G401.6 (cell line): ENCODE data around the gene NCK2.

ENCODE experiments used
- FAIRE-seq: peaks from 2 replicates; lab custom pipeline; 2012; peaks lifted over from hg19 to GRCh38; lab: Jason Lieb, UNC

The NCK2 gene

DNA sequence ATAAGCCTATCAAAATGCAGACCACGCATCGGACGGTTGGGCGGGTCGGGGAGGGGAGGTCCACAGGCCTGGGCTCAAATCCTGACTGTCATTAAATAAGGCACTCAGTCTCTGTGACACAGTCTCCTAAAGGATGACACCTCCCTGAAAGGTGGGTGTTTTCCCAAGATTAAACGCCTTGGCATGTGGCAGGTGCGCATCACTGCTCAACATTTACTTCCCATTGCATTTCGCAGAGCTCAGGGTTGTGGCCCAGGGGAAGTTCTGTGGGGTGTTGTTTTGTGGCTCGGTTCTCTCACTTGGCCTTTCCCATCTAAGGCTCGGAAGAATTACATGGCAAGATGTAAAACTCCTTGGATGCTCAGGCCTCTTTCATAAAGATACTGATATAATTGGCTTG is 107.4 kb downstream of the NCK2 start:
- FAIRE-seq: no peak

- FAIRE-seq: no peak
Observed at GRCh38 chr2:105853354-105854088, 108.8 kb downstream of the NCK2 start.

DNA sequence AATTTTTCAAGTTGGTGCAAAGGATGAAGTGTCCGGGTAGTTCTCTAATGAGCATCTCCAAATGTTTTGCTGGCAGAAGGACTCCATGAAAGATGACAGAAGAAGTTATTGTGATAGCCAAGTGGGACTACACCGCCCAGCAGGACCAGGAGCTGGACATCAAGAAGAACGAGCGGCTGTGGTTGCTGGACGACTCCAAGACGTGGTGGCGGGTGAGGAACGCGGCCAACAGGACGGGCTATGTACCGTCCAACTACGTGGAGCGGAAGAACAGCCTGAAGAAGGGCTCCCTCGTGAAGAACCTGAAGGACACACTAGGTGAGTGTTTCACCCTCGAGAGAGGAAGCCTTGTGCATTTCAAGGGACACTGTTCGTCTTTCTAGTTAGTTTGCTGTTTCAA is 110.3 kb downstream of the NCK2 start:
- FAIRE-seq: no peak

- FAIRE-seq: no peak
Observed at GRCh38 chr2:105856581-105856980, 111.9 kb downstream of the NCK2 start.

DNA sequence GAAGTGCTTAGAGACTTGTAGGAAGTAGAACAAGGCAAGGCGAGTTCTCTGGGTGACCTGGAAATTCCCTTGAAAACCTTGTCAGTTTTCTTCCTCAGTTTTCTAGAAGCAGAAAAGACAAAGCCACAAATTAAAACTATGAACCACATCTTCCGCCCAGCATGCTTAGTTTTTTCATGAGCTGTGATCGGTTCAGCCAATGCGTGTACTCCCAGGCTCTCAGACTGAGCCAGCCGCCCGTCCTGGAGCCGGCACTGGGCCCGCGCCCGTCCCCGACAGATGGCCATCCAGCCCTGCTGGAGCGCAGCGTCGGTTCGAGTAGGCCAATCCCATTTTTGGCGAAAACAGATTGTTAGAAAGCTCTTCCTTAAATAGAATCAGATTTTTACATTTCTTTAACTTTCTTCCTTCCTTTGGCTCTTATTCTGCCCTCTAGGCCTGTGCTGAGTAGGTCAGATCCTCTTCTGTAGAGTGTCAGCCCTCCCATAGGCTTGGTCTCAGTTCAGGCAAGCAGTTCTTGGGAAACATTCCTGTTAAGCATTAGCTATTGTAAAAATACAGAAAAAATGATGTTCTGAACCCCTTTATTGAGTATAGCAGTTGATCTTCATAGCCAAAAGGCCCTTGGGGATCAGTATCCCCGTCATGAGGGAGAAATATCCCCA is 112.5 kb downstream of the NCK2 start:
- FAIRE-seq: no peak

DNA sequence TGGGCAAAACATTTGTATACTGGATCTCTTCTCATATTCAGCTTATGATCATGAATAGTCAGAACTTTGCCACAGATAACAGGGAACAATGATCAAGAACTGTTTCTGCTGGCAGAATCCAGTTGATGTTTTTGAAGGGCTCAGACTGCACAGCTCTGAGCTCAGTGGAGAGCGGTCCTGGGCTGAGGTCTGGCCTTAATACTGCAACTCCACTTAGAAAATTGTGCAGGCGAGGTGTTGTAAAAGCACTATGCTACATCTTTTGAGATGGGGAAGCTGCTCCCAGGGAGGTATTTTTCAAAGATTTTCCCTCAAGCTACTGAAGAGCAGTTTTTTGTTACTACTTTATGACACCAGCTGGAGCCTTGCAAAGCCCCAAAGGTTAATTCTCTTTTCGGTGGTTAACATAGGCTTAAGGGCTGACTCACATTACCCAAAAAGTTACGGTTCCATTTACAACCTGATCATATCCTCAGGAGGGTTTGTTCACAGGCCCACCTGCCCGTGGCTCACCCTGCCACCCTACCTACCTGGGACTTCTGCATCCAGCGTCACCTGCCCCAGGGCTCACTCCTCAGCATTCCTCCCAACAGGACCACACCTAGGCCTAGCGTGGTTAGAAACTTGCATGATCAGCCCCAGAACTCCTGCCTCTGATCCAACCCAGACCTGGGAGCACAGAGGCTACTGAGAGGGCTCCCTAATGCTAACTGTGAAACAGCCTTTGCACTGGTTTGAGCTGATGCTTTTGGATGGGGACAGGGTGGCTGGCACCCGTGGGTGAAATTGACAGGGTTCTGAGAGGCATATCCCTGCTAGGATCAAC is 114.4 kb downstream of the NCK2 start:
- no peak for FAIRE-seq

DNA sequence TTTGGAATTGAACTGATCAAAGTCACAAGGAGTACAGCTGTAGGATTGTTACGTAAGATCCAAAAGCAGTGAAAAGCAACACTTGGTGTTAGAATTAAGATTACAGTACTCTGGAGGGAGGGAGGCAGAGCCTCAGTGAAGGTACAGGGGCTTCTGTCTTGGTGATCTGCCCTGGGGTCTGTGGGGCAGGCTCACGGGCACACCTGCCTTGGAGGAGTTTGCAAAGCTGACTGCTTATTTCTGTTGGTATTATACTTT is 114.9 kb downstream of the NCK2 start:
- no peak for FAIRE-seq

- no peak for FAIRE-seq
Observed at GRCh38 chr2:105860567-105860966, 115.9 kb downstream of the NCK2 start.

- FAIRE-seq: no peak
Observed at GRCh38 chr2:105861200-105861599, 116.5 kb downstream of the NCK2 start.

DNA sequence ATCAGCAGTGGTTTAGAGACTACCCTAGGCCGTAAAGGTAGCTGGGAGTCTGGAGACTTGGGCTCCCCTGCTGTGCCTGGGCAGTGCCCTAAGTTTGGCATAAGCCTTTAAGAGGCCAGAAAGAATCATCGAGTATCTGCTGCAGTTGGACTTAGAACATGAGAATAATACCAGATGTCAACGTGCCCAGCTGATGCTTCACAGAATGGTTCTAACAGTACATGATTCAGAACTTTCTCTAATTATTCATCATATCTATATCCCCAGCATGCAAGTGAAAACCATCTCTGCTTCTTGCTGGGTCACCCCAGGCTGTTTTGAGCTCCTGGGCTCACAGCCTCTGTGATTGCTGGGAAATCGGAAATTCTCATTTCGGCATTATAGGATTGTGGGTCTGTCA is 118.1 kb downstream of the NCK2 start:
- FAIRE-seq: no peak

- FAIRE-seq: no peak
Observed at GRCh38 chr2:105864262-105864661, 119.5 kb downstream of the NCK2 start.

DNA sequence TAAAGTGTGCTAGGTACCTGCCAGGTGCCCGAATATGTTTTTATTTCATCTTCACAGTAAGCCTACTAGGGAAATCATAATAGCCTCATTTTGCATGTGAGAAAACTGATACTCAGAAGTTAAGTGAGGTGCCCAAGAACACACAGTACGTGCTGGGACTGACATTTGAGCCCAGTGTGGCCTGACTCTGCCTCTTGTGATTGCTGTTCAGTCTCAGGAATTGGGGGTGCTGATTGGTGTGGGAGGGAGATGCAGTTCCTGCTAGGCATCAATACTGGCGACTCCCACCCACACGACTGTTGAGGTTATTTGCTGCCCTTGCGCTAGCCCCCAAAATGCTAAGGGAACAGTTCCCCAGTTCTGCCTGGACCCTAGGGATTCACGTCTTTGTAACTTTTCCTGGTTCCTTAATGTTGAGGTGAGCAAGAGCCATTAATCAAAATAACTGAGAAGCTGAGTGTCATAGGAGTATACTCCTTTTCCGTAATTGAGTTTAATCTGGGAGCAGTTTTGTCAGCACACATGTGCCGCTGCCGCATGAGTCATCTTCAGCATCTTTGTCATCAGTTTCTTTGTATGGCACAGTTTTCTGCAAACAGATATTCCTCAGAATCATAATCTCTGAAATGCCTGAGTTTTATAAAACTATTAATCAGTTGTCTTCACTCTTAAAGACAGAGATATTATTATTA is 120.7 kb downstream of the NCK2 start:
- no peak for FAIRE-seq

GRCh38 chr2:105866216-105867185 is 121.8 kb downstream of the NCK2 start:
- FAIRE-seq: no peak

GRCh38 chr2:105867587-105867986 is 122.9 kb downstream of the NCK2 start:
- no peak for FAIRE-seq

DNA sequence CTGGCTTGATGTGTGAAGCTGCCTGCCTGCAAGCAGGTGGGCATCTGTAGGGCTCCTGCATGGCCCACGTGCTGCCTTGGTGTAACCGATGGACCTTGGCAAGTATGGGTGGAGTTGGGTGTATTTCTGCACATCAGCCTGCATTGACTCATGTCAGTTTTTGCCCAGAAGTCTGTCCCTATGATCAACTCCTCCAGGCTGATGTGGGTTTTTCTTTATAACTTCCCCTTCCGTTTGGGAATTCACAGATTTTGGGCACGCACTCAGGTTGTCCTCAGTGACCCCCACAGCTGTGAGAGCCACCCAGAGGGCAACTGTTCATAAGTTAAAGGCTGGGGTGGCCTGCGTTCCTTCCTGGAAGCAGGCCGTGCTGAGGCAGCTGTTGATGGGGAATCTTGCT is 123.3 kb downstream of the NCK2 start:
- FAIRE-seq: no peak

- FAIRE-seq: no peak
Observed at GRCh38 chr2:105869341-105869740, 124.6 kb downstream of the NCK2 start.

- FAIRE-seq: no peak
Observed at GRCh38 chr2:105870062-105870461, 125.3 kb downstream of the NCK2 start.

DNA sequence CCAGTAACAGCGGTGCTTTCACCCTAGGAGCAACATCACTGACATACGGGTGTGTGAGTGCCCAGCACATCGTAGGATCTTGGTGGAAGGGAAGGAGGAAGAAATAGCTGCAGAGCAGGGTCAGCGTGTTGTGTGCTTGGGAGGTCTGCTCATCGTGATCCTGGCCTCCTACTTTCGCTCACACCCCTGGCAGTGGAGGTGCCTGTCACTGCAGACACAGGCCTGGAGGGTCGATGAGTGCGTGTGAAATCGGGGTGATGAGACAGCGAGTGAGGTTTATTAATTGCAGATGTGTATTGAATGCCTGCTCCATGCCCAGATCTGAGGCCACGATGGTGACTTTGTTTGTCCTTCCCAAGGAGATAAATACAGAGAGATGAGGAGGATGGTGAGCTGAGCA is 126.1 kb downstream of the NCK2 start:
- FAIRE-seq: no peak

- FAIRE-seq: no peak
Observed at GRCh38 chr2:105872142-105872728, 127.5 kb downstream of the NCK2 start.

DNA sequence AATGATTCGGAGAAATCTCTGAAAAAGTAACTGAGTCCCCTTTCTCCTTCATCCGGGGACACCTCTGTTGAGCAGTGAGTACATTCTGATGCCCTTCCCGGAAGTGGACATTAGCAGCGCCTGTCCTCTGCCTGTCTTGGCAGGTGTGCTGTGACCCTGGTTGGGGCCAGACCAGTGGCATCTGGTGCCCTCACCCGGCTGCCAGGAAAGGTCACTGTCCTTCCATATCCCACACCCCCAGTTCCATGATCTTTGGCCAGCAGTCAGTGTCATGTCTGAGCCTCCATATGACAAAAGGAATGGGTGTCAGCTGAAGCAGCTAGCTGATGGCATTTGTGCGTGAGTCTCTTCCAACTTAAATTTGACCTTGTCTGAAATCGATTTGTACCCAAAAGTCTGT is 128.1 kb downstream of the NCK2 start:
- no peak for FAIRE-seq

DNA sequence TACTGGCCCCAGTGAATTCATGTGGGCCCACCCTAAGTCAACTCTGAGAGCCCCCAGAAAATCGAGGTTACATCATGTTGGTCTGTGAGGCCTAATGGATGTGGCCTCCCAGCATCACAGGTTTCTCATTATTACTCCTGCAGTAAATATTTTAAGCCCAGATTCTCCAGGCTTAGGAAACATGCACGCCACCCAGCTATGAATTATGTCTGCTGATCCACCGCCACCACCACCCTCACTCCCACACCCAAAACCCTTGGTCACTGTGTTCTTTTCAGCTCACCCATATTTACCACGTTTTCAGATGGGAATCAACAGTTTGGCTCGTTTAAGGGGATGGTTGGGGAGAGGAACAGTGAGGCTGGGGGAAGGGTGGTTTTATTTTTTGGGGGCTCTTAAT is 128.6 kb downstream of the NCK2 start:
- no peak for FAIRE-seq
